H1 (cell line): ENCODE data around the gene CPZ. TPM values are rescaled to one million over a fixed set of nuclear protein-coding genes. Genes with fewer than 3 reads are reported as not detected.

ENCODE experiments used
- CEBPB ChIP-seq: IDR thresholded peaks from 2 replicates; pipeline ENCODE4 v1.6.1; 2012; ENCODE audit warnings: low read depth, low read length
- CTBP2 ChIP-seq: IDR thresholded peaks from 2 replicates; pipeline ENCODE4 v1.7.0; 2011; ENCODE audit warnings: borderline replicate concordance, mild to moderate bottlenecking, moderate library complexity, mixed read lengths, low read length; ENCODE audit not compliant: insufficient read depth, insufficient read length
- MAFK ChIP-seq: IDR thresholded peaks from 2 replicates; pipeline ENCODE4 v1.6.1; 2012; ENCODE audit warnings: low read depth, mild to moderate bottlenecking, improper control_type of control experiment, low read length
- SRF ChIP-seq: IDR thresholded peaks from 2 replicates; pipeline ENCODE4 v1.6.1; 2011; ENCODE audit warnings: mild to moderate bottlenecking, low read depth, low read length, moderate library complexity
- TAF1 ChIP-seq: IDR thresholded peaks from 2 replicates; pipeline ENCODE4 v1.6.1; 2011; ENCODE audit warnings: mild to moderate bottlenecking, low read depth, low read length
- polyA plus RNA-seq, 7 experiments: library from polyadenylated mRNA; depleted of rRNA in 3 of 7; stranded (reverse) in 5 of 7; unstranded in 2 of 7; fragments of >200 nt in 5 of 7; fragments of 200-250 nt in 2 of 7; gene quantifications; 1 replicate in 5 of 7; 2 replicates in 1 of 7; 4 replicates in 1 of 7; pipeline versions ENCODE4 v1.2.1 to v1.2.3, GENCODE V29; 2011 to 2013; ENCODE audit warnings: missing spikeins in 2 of 7, mixed read lengths in 2 of 7
- total RNA-seq: library from RNA; stranded (reverse); fragmentation: NEBNext Ultra II Directional; extraction: Animal tissue kit (Norgen Biotek cat#: 25700); gene quantifications from 2 replicates; pipeline ENCODE4 v1.2.1, GENCODE V29; 2021
- TF ChIP-seq, protein P1 (sequence below): IDR thresholded peaks from 2 replicates; pipeline ENCODE4 v1.6.1; 2012; ENCODE audit warnings: inconsistent platforms

The CPZ gene
- total and polyA plus RNA-seq, 2 of the 8 experiments (the other 6 are each of a cell fraction or from before 2014, with no cell fraction given), result 28.8 to 40.7 TPM

DNA sequence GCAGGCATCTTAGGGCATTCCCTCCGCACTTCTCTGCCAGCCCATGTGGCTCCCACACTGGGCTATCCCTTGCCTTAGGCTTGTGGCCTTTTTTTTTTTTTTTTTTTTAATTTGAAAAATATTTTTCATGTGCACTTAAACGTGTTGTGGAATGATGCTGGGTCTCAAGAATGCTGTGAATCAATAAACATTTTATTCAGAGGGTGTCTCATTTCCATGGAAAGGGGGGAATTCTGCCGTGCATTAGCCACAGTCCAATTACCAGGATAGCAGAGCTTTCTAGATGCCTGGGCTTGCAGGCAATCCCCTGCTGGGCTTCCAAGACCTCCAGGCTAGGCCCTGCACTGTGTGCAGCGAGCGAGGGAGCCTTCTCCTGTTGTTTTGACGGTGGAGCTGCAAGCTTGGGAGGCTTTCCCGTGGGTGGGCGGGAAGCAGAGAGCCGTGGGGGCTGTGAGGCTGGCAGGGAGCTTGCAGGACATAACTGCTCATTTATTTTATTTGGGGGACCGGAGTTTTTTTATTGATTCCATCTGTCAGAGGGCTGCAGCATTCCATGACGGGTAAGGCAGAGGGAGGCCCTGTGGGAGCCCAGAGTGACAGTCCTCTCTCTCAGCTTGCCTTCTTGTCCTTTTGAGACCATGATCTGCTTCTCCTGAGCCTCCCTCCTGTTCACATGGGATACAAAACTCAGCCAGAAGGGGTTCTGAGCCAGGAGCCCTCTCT is 2.6 kb upstream of the CPZ start (continued):
- TF ChIP-seq SRF, result no peak
- TF ChIP-seq, protein P1, sequence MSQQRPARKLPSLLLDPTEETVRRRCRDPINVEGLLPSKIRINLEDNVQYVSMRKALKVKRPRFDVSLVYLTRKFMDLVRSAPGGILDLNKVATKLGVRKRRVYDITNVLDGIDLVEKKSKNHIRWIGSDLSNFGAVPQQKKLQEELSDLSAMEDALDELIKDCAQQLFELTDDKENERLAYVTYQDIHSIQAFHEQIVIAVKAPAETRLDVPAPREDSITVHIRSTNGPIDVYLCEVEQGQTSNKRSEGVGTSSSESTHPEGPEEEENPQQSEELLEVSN, result no peak
- no peak for TF ChIP-seq MAFK
- TF ChIP-seq CEBPB, result no peak
- no peak for TF ChIP-seq CTBP2
- no peak for TF ChIP-seq TAF1
